ENCODE data around the gene TM4SF4. TPM values are rescaled to one million over a fixed set of nuclear protein-coding genes. Genes with fewer than 3 reads are reported as not detected.

TM4SF4 gene
- total and polyA plus RNA-seq, 2 experiments from 2014 or later, result not detected

DNA sequence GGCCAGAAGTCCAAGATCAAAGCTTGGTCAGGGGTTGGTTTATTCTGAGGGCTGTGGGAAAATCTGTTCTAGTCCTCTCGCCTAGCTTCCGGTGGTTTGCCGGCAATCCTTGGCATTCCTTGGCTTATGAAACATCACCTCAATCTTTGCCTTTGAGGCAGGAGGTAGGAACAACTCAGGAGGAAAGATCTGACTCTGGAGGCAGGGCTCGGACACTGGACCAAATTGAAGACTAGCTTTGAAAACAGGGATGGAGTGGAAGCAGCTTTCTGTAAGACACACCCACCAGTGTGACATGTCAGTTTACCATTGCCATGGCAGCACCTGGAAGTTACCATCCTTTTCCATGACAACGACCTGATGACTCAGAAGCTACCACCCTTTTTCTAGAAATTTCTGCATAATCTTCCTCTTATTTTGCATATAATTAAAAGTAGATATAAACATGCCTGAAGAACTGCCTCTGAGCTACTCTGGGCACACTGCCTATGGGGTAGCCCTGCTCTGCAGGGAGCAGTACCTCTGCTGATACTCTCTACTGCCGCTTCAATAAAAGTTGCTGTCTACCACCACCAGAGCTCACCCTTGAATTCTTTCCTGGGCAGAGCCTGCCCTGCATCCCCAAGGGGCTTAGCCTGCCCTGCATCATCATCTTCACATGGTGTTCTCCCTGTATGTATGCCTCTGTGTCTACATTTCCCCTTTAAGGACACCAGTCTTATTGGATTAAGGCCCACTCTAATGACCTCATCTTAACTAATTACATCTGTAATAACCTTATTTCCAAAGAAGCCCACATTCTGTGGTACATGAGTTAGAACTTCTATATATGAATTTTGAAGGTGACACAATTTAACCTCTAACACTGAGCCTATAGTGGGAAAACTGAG lies 38.3 kb upstream of the TM4SF4 start (continued):
- TF ChIP-seq REST (IDR thresholded peaks at IDR 0.05; ENCODE audit: unreplicated experiment) (no peak), POLR2AphosphoS5 (IDR thresholded peaks at IDR 0.05; ENCODE audit: low read depth) (no peak), CTCF (conservative IDR thresholded peaks at IDR 0.05; ENCODE audit: low read depth in 2 of 2) (no peak), CREB1 (CRISPR knock-in tag; IDR thresholded peaks at IDR 0.05; ENCODE audit: low read depth) (no peak)
- TF ChIP-seq, protein P1, sequence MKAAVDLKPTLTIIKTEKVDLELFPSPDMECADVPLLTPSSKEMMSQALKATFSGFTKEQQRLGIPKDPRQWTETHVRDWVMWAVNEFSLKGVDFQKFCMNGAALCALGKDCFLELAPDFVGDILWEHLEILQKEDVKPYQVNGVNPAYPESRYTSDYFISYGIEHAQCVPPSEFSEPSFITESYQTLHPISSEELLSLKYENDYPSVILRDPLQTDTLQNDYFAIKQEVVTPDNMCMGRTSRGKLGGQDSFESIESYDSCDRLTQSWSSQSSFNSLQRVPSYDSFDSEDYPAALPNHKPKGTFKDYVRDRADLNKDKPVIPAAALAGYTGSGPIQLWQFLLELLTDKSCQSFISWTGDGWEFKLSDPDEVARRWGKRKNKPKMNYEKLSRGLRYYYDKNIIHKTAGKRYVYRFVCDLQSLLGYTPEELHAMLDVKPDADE (IDR thresholded peaks at IDR 0.05), result no peak

DNA sequence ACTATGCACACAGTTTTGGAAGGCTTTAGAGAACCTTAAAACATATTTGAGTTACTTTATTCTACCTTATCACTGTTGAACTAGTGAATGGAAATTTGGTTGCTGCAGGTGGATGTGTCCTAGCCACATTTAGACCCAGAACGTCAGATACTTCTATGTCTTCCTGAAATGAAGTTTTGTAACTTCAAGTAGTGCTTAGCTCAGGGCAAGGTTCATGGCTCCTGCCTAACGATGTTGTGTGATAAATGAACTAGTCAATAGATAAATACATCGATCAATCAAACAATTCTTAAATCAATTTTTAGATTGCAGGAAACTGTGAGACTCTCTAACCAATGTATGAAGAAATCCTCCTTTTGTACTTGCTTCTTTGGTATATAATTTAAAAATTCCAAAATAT lies 37.2 kb upstream of the TM4SF4 start:
- H3K9me3 Mint-ChIP-seq, result no peaks in the 10 kb centered on the region; the same call in 2 of the 3 replicates
- peaks cover 4% of the 10 kb centered on the region; the same call in 2 of the 3 replicates for H3K4me1 Mint-ChIP-seq
- DNase-seq (ENCODE audit: low spot score) (no peak), ATAC-seq (no peak)
- H3K9me2 ChIP-seq (ENCODE audit: insufficient read depth), result no peaks in the 10 kb centered on the region
- H3K4me3 ChIP-seq, result no peak overlapping the region
- H3F3A ChIP-seq (replicated peaks; ENCODE audit: low read depth), result no peaks in the 10 kb centered on the region
- H3K36me3 ChIP-seq (ENCODE audit: insufficient read depth), result no peaks in the 10 kb centered on the region
- no peaks in the 10 kb centered on the region for H3K4me1 ChIP-seq (ENCODE audit: insufficient read depth)
- no peak overlapping the region for H3K27ac ChIP-seq (ENCODE audit: low read depth)
- H4K20me1 ChIP-seq (replicated peaks; ENCODE audit: insufficient read depth), result no peaks in the 10 kb centered on the region
- H3K4me2 ChIP-seq, result no peak overlapping the region
- H2AFZ ChIP-seq, result no peak overlapping the region
- H3K27ac Mint-ChIP-seq, result no peak overlapping the region
- H3K27me3 ChIP-seq (ENCODE audit: insufficient read depth), result no peaks in the 10 kb centered on the region
- no peak overlapping the region for H3K4me3 Mint-ChIP-seq
- no peaks in the 10 kb centered on the region for H3K27me3 Mint-ChIP-seq (ENCODE audit: insufficient read depth, low read depth, poor library complexity)
- no peaks in the 10 kb centered on the region for H3K79me2 ChIP-seq (replicated peaks; ENCODE audit: insufficient read depth)
- no peaks in the 10 kb centered on the region for H3K36me3 Mint-ChIP-seq (ENCODE audit: low read depth)
- TF ChIP-seq ZNF462 (CRISPR knock-in tag; IDR thresholded peaks at IDR 0.05) (no peak), EZH2 (IDR thresholded peaks at IDR 0.05; ENCODE audit: low read depth, unreplicated experiment) (no peak), ZNF331 (CRISPR knock-in tag; IDR thresholded peaks at IDR 0.05; ENCODE audit: low read depth) (no peak), STAT1 (IDR thresholded peaks at IDR 0.05; ENCODE audit: unreplicated experiment) (no peak), JUNB (IDR thresholded peaks at IDR 0.05; ENCODE audit: unreplicated experiment) (no peak)

Data from GM23338 (cell line).